GM12878 (cell line): ENCODE data around the gene PRDM1. TPM values are rescaled to one million over a fixed set of nuclear protein-coding genes. Genes with fewer than 3 reads are reported as not detected.

ENCODE experiments used
- ATAC-seq: fragments of 200-7000 bp; cut with Tn5 transposase; 3 replicates; pipeline ENCODE4 v1.9.1; 2020; ENCODE audit warnings: mild to moderate bottlenecking, moderate library complexity
- BruUV-seq: library from RNA; stranded (reverse); fragments of 400-500 nt; replicated peaks from 2 replicates; lab custom pipeline; 2021; lab: Mats Ljungman, UMichigan
- CTCF ChIA-PET: fragments of 300-600 bp; sonication (Branson Sonifier 250); formaldehyde crosslinking; extraction: SDS; loops from one replicate; lab custom pipeline; 2021; ENCODE audit warnings: inconsistent platforms; lab: Yijun Ruan, JAX
- POLR2A ChIA-PET: fragments of 350-600 bp; formaldehyde crosslinking; extraction: SDS; loops from one replicate; lab custom pipeline; 2021; ENCODE audit warnings: inconsistent platforms; lab: Charles Lee
- RAD21 ChIA-PET: fragments of 300-600 bp; sonication (Branson Sonifier 250); formaldehyde crosslinking; loops from one replicate; lab custom pipeline; 2023; ENCODE audit warnings: antibody characterized with exemption; ENCODE audit not compliant: unreplicated experiment; lab: Charles Lee
- SMC1A ChIA-PET: fragments of 300-600 bp; sonication (Branson Sonifier 250); formaldehyde crosslinking; loops from one replicate; lab custom pipeline; 2023; ENCODE audit not compliant: unreplicated experiment, uncharacterized antibody; lab: Charles Lee
- DNase-seq: peaks from one replicate; pipeline ENCODE4 v3.0.0-alpha.2; 2011; ENCODE audit warnings: low read depth, low spot score
- FAIRE-seq: peaks from 3 replicates; lab custom pipeline; 2011; peaks lifted over from hg19 to GRCh38; lab: Jason Lieb, UNC
- H2AFZ ChIP-seq: 2 replicates; pipeline ENCODE4 v1.6.0; 2011; ENCODE audit warnings: low read depth, low read length, control low read depth; ENCODE audit not compliant: control insufficient read depth
- H3K27ac ChIP-seq: 2 replicates; pipeline ENCODE4 v1.5.1; 2011; ENCODE audit warnings: control low read depth; ENCODE audit not compliant: control insufficient read depth, insufficient read depth
- H3K27me3 ChIP-seq, 2 experiments: replicated peaks in 1 of 2; 2 replicates each; pipeline versions ENCODE4 v1.6.0 to v1.6.1; 2011; ENCODE audit warnings: low read length in 1 of 2; ENCODE audit not compliant: control insufficient read depth in 2 of 2, insufficient read depth in 2 of 2
- H3K36me3 ChIP-seq, 2 experiments: 2 replicates each; pipeline ENCODE4 v1.5.1; 2011; ENCODE audit warnings: low read length in 1 of 2; ENCODE audit not compliant: control insufficient read depth in 2 of 2, insufficient read depth in 2 of 2
- H3K4me1 ChIP-seq: 2 replicates; pipeline ENCODE4 v1.6.1; 2011; ENCODE audit warnings: mild to moderate bottlenecking, low read length, moderate library complexity, mixed read lengths; ENCODE audit not compliant: control insufficient read depth, insufficient read depth
- H3K4me2 ChIP-seq: 2 replicates; pipeline ENCODE4 v1.6.0; 2011; ENCODE audit warnings: control low read depth; ENCODE audit not compliant: control insufficient read depth, insufficient read depth
- H3K4me3 ChIP-seq: fragments of 200-600 bp; sonication (generic); 2 replicates; pipeline ENCODE4 v1.5.1; 2016
- H3K79me2 ChIP-seq: 2 replicates; pipeline ENCODE4 v1.6.0; 2011; ENCODE audit warnings: low read length; ENCODE audit not compliant: control insufficient read depth, insufficient read depth
- H3K9ac ChIP-seq: 2 replicates; pipeline ENCODE4 v1.8.0; 2011; ENCODE audit warnings: low read length, control low read depth, mixed read lengths; ENCODE audit not compliant: control insufficient read depth, insufficient read depth
- H3K9me3 ChIP-seq: replicated peaks from 3 replicates; pipeline ENCODE4 v1.5.1; 2011; ENCODE audit warnings: mild to moderate bottlenecking, low read length; ENCODE audit not compliant: control insufficient read depth, insufficient read depth
- H4K20me1 ChIP-seq: 2 replicates; pipeline ENCODE4 v1.6.0; 2011; ENCODE audit not compliant: control insufficient read depth, insufficient read depth
- ASH2L ChIP-seq: fragments of 300-600, 200-600 bp; sonication (generic); IDR thresholded peaks from 2 replicates; pipeline ENCODE4 v1.6.1; 2017; ENCODE audit warnings: low read depth, mild to moderate bottlenecking, borderline replicate concordance
- BCL11A ChIP-seq: IDR thresholded peaks from 2 replicates; pipeline ENCODE4 v1.6.1; 2011; ENCODE audit warnings: low read depth, low read length
- BCLAF1 ChIP-seq: fragments of 450-650 bp; IDR thresholded peaks from 2 replicates; pipeline ENCODE4 v1.6.1; 2017; ENCODE audit warnings: antibody characterized with exemption, mild to moderate bottlenecking, moderate library complexity
- CREB1 ChIP-seq: IDR thresholded peaks from 2 replicates; pipeline ENCODE4 v1.6.1; 2012; ENCODE audit warnings: low read depth, mild to moderate bottlenecking, inconsistent platforms
- ELK1 ChIP-seq: IDR thresholded peaks from 2 replicates; pipeline ENCODE4 v1.6.1; 2012; ENCODE audit warnings: low read depth, low read length, improper control_type of control experiment
- EZH2 ChIP-seq: IDR thresholded peaks from 2 replicates; pipeline ENCODE4 v1.6.1; 2012; ENCODE audit warnings: low read depth, mild to moderate bottlenecking, control low read depth, inconsistent platforms, low read length, borderline replicate concordance; ENCODE audit not compliant: control insufficient read depth
- NBN ChIP-seq: fragments of 450-650 bp; IDR thresholded peaks from 2 replicates; pipeline ENCODE4 v1.6.1; 2016
- PAX8 ChIP-seq: fragments of 450-650 bp; IDR thresholded peaks from 2 replicates; pipeline ENCODE4 v1.6.1; 2017; ENCODE audit warnings: mild to moderate bottlenecking, moderate library complexity
- RFX5 ChIP-seq: IDR thresholded peaks from 2 replicates; pipeline ENCODE4 v1.6.1; 2011; ENCODE audit warnings: low read depth, low read length, improper control_type of control experiment
- SIX5 ChIP-seq: IDR thresholded peaks from 2 replicates; pipeline ENCODE4 v1.6.1; 2011; ENCODE audit warnings: mild to moderate bottlenecking, low read depth, low read length, moderate library complexity; ENCODE audit not compliant: severe bottlenecking
- STAT3 ChIP-seq: IDR thresholded peaks from 2 replicates; pipeline ENCODE4 v1.6.1; 2011; ENCODE audit warnings: low read depth, low read length, improper control_type of control experiment
- SUPT20H ChIP-seq: IDR thresholded peaks from 2 replicates; pipeline ENCODE4 v1.6.1; 2011; ENCODE audit warnings: low read depth, mild to moderate bottlenecking, low read length, moderate library complexity, borderline replicate concordance; ENCODE audit not compliant: control insufficient read depth
- ZBTB11 ChIP-seq: fragments of 450-650 bp; formaldehyde crosslinking; IDR thresholded peaks from 2 replicates; pipeline ENCODE4 v1.5.0; 2022; ENCODE audit warnings: mild to moderate bottlenecking, missing genetic modification characterization
- WGBS: methylation state at CpG from one replicate; pipeline ENCODE4 v1.1.6; 2016; ENCODE audit warnings: low lambda C conversion rate; ENCODE audit not compliant: insufficient replicate concordance, insufficient coverage; ENCODE audit errors: missing lambda C conversion rate; 5-methylcytosine and 5-hydroxymethylcytosine counted together
- in situ Hi-C: fragments of 300-500 bp; cut with MboI; formaldehyde crosslinking; loops from 9 replicates; pipeline ENCODE4 v1.14.3; 2018; ENCODE audit warnings: mixed read lengths
- intact Hi-C: fragments of 100-400 bp; cut with micrococcal nuclease; formaldehyde crosslinking; loops from one replicate; pipeline ENCODE4 v1.14.2; 2022; ENCODE audit not compliant: unreplicated experiment
- polyA plus RNA-seq, 11 experiments: library from polyadenylated mRNA; depleted of rRNA in 4 of 11; unstranded in 6 of 11; stranded (reverse) in 5 of 11; fragments of >200 nt; fragmentation: Nextera tagmentation in 4 of 11; fragmentation: Illumina TruSeq in 1 of 11; extraction: Ambion mirVana in 4 of 11; extraction: Trizol in 1 of 11; gene quantifications; 1 replicate in 1 of 11; 2 replicates in 10 of 11; pipeline versions ENCODE4 v1.2.1 to v1.2.3, GENCODE V29; 2011 to 2016; ENCODE audit warnings: inconsistent platforms in 2 of 11, missing spikeins in 2 of 11, low read depth in 1 of 11
- total RNA-seq, 4 experiments: library from RNA; depleted of rRNA in 3 of 4; stranded (reverse); fragments of >200 nt in 3 of 4; fragmentation: Illumina TruSeq in 1 of 4; extraction: Trizol in 1 of 4; gene quantifications; 2 replicates each; pipeline versions ENCODE4 v1.2.1 to v1.2.3, GENCODE V29; 2013 to 2021

PRDM1 gene
- total and polyA plus RNA-seq, 10 of the 15 experiments (the other 5 are each of a cell fraction or from before 2014, with no cell fraction given) = 1.9 to 15.8 (median 4.1) TPM

GRCh38 chr6:106084106-106084988 is 1.8 kb upstream of the PRDM1 start:
- H3K9ac ChIP-seq = peak overlapping the region; percentile 30; the same call in 1 of the 2 replicates
- TF ChIP-seq SUPT20H (no peak), ELK1 (no peak), CREB1 (no peak), STAT3 (no peak), NBN (0 out of 2 replicates have a peak, but pooled peaks have one; percentile 46), BCLAF1 (no peak), BCL11A (peak; percentile 71; the same call in 1 of the 2 replicates), PAX8 (no peak), RFX5 (no peak), ASH2L (no peak), EZH2 (no peak), SIX5 (no peak), ZBTB11 (CRISPR knock-in tag) (no peak)

More at GRCh38 chr6:106084106-106084988, 1.8 kb upstream of the PRDM1 start:
- H3K27ac ChIP-seq = peak overlapping the region; percentile 78
- ChIA-PET POLR2A (no interaction called here), CTCF (interaction anchor here (0.6 to 5.0 kb wide), 20 partner anchors 10 to 653 kb away, joined by 3 to 44 read pairs (median 4); no protein-coding TSS in a partner anchor), RAD21 (interaction anchor here (0.6 to 2.0 kb wide), 15 partner anchors 9 to 652 kb away, joined by 3 to 10 read pairs (median 3); no protein-coding TSS in a partner anchor), SMC1A (interaction anchor here (0.6 to 6.0 kb wide), 17 partner anchors 9 to 653 kb away, joined by 3 to 43 read pairs (median 3); no protein-coding TSS in a partner anchor)
- no peaks in the 10 kb centered on the region for H3K9me3 ChIP-seq
- peak overlapping the region; percentile 62 for H2AFZ ChIP-seq
- peaks cover 21% of the 10 kb centered on the region for H3K79me2 ChIP-seq
- peaks cover 0 to 4% of the 10 kb centered on the region in 2 experiments; a peak in 2 of 4 replicates for H3K27me3 ChIP-seq
- intact Hi-C loops = loop anchor here (2.0 to 10.0 kb wide), 5 partner anchors 190 to 652 kb away; no protein-coding TSS in a partner anchor
- no peaks in the 10 kb centered on the region for H4K20me1 ChIP-seq
- H3K4me2 ChIP-seq = peak overlapping the region; percentile 60
- WGBS = 19% methylated on average over 5 of the region's 5 CpGs
- in situ Hi-C loops = no loop called here
- FAIRE-seq = peak; percentile 99
- peaks cover 20% of the 10 kb centered on the region for H3K4me1 ChIP-seq
- BruUV-seq = no TSS peak
- H3K36me3 ChIP-seq = no peaks in the 10 kb centered on the region
- ATAC-seq = peak; percentile 86
- H3K4me3 ChIP-seq = no peak overlapping the region
- DNase-seq = peak; percentile 84
